Nephron (organoid): ENCODE data around the gene MYG1.
"Not testable (repeated sequence)": the region's sequence is repeated elsewhere in the genome, so short reads cannot be mapped to it uniquely, and the experiment has no call there.

Experiments
- H3K27ac Mint-ChIP-seq, 3 experiments: 2 replicates each; pipeline ENCODE4 v1.8.0; 2020; ENCODE audit warnings: mixed read lengths in 3 of 3, mild to moderate bottlenecking in 2 of 3, moderate library complexity in 1 of 3
- H3K27me3 Mint-ChIP-seq: 2 replicates; pipeline ENCODE4 v1.8.0; 2021; ENCODE audit warnings: low read depth, mild to moderate bottlenecking, moderate library complexity, mixed read lengths
- H3K36me3 Mint-ChIP-seq: 2 replicates; pipeline ENCODE4 v1.8.0; 2020; ENCODE audit warnings: low read depth, mixed read lengths
- H3K4me1 Mint-ChIP-seq: 2 replicates; pipeline ENCODE4 v1.8.0; 2020; ENCODE audit warnings: mixed read lengths
- H3K4me3 Mint-ChIP-seq, 3 experiments: 2 replicates each; pipeline ENCODE4 v1.8.0; 2020; ENCODE audit warnings: mild to moderate bottlenecking in 3 of 3, mixed read lengths in 3 of 3, moderate library complexity in 2 of 3
- H3K9me3 Mint-ChIP-seq: 2 replicates; pipeline ENCODE4 v1.8.0; 2020; ENCODE audit warnings: mixed read lengths
- TF ChIP-seq, protein P1 (sequence below), 3 experiments: fragments of 200-600 bp; sonication (generic); IDR thresholded peaks; one replicate each; pipeline ENCODE4 v1.5.0; 2021; ENCODE audit warnings: antibody characterized with exemption in 3 of 3; ENCODE audit not compliant: unreplicated experiment in 3 of 3

Gene MYG1

GRCh38 chr12:53289891-53290290 lies 9.6 kb upstream of the MYG1 start:
- H3K4me1 Mint-ChIP-seq, result peaks cover 8% of the 10 kb centered on the region
- no peak overlapping the region for H3K27ac Mint-ChIP-seq
- TF ChIP-seq, protein P1, sequence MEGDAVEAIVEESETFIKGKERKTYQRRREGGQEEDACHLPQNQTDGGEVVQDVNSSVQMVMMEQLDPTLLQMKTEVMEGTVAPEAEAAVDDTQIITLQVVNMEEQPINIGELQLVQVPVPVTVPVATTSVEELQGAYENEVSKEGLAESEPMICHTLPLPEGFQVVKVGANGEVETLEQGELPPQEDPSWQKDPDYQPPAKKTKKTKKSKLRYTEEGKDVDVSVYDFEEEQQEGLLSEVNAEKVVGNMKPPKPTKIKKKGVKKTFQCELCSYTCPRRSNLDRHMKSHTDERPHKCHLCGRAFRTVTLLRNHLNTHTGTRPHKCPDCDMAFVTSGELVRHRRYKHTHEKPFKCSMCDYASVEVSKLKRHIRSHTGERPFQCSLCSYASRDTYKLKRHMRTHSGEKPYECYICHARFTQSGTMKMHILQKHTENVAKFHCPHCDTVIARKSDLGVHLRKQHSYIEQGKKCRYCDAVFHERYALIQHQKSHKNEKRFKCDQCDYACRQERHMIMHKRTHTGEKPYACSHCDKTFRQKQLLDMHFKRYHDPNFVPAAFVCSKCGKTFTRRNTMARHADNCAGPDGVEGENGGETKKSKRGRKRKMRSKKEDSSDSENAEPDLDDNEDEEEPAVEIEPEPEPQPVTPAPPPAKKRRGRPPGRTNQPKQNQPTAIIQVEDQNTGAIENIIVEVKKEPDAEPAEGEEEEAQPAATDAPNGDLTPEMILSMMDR (IDR thresholded peaks at IDR 0.05; ENCODE audit: unreplicated experiment in 3 of 3), result no peak
- H3K27me3 Mint-ChIP-seq, result no peaks in the 10 kb centered on the region
- no peak overlapping the region for H3K4me3 Mint-ChIP-seq
- no peaks in the 10 kb centered on the region for H3K9me3 Mint-ChIP-seq
- H3K36me3 Mint-ChIP-seq, result peaks cover 34% of the 10 kb centered on the region

DNA sequence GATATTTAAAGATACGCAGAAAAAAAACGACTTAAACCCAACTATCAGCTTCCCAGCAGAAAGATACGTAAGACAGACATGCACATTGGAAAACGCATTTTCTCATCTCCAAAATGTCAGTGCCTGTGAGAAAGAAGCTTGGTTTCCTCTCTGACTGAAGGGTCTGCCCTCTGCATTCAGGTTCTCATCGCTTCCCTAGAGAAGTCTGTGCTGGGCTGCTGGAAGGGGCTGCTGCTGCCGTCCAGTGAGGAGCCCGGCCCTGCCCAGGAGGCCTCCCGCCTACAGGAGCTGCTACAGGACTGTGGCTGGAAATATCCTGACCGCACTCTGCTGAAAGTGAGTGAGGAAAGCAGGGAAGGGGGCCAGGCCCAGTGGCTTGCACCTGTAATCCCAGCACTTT lies 8.8 kb upstream of the MYG1 start:
- Mint-ChIP-seq H3K4me3 (no peak overlapping the region), H3K4me1 (peaks cover 16% of the 10 kb centered on the region), H3K27me3 (no peaks in the 10 kb centered on the region), H3K36me3 (peaks cover 34% of the 10 kb centered on the region), H3K9me3 (no peaks in the 10 kb centered on the region), H3K27ac (no peak overlapping the region)
- TF ChIP-seq, protein P1 (IDR thresholded peaks at IDR 0.05; ENCODE audit: unreplicated experiment in 3 of 3), result no peak

GRCh38 chr12:53292426-53292825 lies 7.1 kb upstream of the MYG1 start:
- Mint-ChIP-seq H3K4me3 (no peak overlapping the region), H3K9me3 (no peaks in the 10 kb centered on the region), H3K36me3 (peaks cover 31% of the 10 kb centered on the region), H3K27ac (no peak overlapping the region), H3K27me3 (no peaks in the 10 kb centered on the region), H3K4me1 (peaks cover 28% of the 10 kb centered on the region)
- TF ChIP-seq, protein P1 (IDR thresholded peaks at IDR 0.05; ENCODE audit: unreplicated experiment in 3 of 3), result no peak

GRCh38 chr12:53295070-53295890 lies 4.2 kb upstream of the MYG1 start, which contains the start of gene PFDN5:
TSS of gene PFDN5 (plus strand) at chr12:53295542. CDS start at chr12:53295568, 26 bp downstream.
- Mint-ChIP-seq H3K27me3 (no peaks in the 10 kb centered on the region), H3K9me3 (no peaks in the 10 kb centered on the region), H3K4me1 (peaks cover 44% of the 10 kb centered on the region), H3K4me3 (peak within 1 kb of the TSS; percentile 98 to 100 (median 99)), H3K27ac (peak within 1 kb of the TSS; percentile 99 to 100 (median 100)), H3K36me3 (peaks cover 39% of the 10 kb centered on the region)
- TF ChIP-seq, protein P1 (IDR thresholded peaks at IDR 0.05; ENCODE audit: unreplicated experiment in 3 of 3), result no peak

DNA sequence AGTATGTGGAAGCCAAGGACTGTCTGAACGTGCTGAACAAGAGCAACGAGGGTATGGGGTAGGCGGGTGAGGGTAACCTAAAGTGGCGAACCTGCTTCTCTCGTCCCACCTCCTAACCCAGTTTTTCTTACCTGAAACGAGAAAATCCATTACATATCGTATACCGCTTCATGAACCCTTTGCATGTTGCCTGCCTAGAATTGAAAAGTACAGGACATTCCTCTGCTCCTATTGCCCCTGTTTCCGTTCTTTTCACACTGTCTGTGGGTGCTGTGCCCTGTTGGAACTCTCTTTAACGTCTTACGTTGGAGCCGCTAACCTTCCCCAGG lies 3.6 kb upstream of the MYG1 start:
- Mint-ChIP-seq H3K9me3 (no peaks in the 10 kb centered on the region), H3K27me3 (no peaks in the 10 kb centered on the region), H3K27ac (peak overlapping the region; percentile 99 to 100 (median 100)), H3K4me1 (peaks cover 50% of the 10 kb centered on the region), H3K4me3 (peak overlapping the region; percentile 98 to 100 (median 99)), H3K36me3 (peaks cover 39% of the 10 kb centered on the region)
- TF ChIP-seq, protein P1 (IDR thresholded peaks at IDR 0.05; ENCODE audit: unreplicated experiment in 3 of 3), result no peak

DNA sequence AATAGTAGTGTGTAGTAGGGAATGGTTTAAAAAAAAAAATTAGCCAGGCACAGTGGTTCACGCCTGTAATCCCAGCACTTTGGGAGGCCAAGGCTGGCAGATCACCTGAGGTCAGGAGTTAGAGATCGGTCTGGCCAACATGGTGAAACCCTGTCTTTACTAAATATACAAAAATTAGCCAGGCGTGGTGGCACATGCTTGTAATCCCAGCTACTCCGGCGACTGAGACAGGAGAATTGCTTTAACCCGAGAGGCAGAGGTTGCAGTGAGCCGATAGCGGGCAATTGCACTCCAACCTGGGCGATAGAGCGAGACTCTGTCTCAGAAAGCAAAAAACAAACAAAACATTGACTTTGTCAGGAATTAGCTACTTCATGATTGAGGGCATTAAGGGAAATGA lies 2.4 kb upstream of the MYG1 start:
- Mint-ChIP-seq H3K27ac (peak overlapping the region; percentile 99 to 100 (median 100)), H3K36me3 (peaks cover 34% of the 10 kb centered on the region), H3K4me1 (peaks cover 57% of the 10 kb centered on the region), H3K4me3 (peak overlapping the region; percentile 98 to 100 (median 99))
- not testable (repeated sequence) for H3K9me3 Mint-ChIP-seq, H3K27me3 Mint-ChIP-seq
